ENCODE measurements around the gene CTIF.

CTIF gene

GRCh38 chr18:48780913-48781162, 242.0 kb downstream of the CTIF start:
- no peak for DNase-seq

- no peak for DNase-seq
These were observed 242.5 kb downstream of the CTIF start for GRCh38 chr18:48781163-48781987.

- DNase-seq = no peak
These were observed 243.1 kb downstream of the CTIF start for GRCh38 chr18:48781988-48782363.

- no peak for DNase-seq
These were observed 243.6 kb downstream of the CTIF start for GRCh38 chr18:48782381-48782861.

- no peak for DNase-seq
These were observed 245.0 kb downstream of the CTIF start for GRCh38 chr18:48783616-48784520.

GRCh38 chr18:48784656-48785055, 245.8 kb downstream of the CTIF start:
- no peak for DNase-seq

- DNase-seq = no peak
These were observed 246.3 kb downstream of the CTIF start for GRCh38 chr18:48785091-48785614.

- DNase-seq = no peak
These were observed 247.1 kb downstream of the CTIF start for GRCh38 chr18:48785736-48786454.

GRCh38 chr18:48786455-48787202, 247.8 kb downstream of the CTIF start:
- no peak for DNase-seq

- DNase-seq = no peak
These were observed 248.6 kb downstream of the CTIF start for GRCh38 chr18:48787203-48788151.

GRCh38 chr18:48788373-48788772, 249.5 kb downstream of the CTIF start:
- no peak for DNase-seq

GRCh38 chr18:48789259-48789812, 250.5 kb downstream of the CTIF start:
- DNase-seq = no peak

- DNase-seq = no peak
These were observed 251.5 kb downstream of the CTIF start for GRCh38 chr18:48790226-48790863.

GRCh38 chr18:48790869-48791635, 252.2 kb downstream of the CTIF start:
- DNase-seq = no peak

- DNase-seq = no peak
These were observed 252.8 kb downstream of the CTIF start for GRCh38 chr18:48791636-48792105.

GRCh38 chr18:48792141-48792540, 253.3 kb downstream of the CTIF start:
- DNase-seq = no peak

- no peak for DNase-seq
These were observed 254.0 kb downstream of the CTIF start for GRCh38 chr18:48792611-48793380.

GRCh38 chr18:48794251-48794970, 255.6 kb downstream of the CTIF start:
- no peak for DNase-seq

Data from stimulated activated naive CD4-positive, alpha-beta T cell (primary cell).